Heart left ventricle (tissue), 16 donors: ENCODE measurements around the gene TGFB2. TPM values are rescaled to one million over a fixed set of nuclear protein-coding genes. Genes with fewer than 3 reads are reported as not detected.

Experiments
- ATAC-seq, 4 donors: fragments of 200-7000 bp; cut with Tn5 transposase; one replicate each; pipeline ENCODE4 v1.9.1; 2020 to 2022; ENCODE audit warnings: moderate library complexity in 4 of 4, mild to moderate bottlenecking in 3 of 4, moderate number of reproducible peaks in 1 of 4
- DNase-seq, 5 donors: peaks; one replicate each; pipeline ENCODE4 v3.0.0-alpha.2; 2020
- H3K27ac ChIP-seq, 12 donors: fragments of 200-600 bp; sonication (generic) in 4 of 12; one replicate each; pipeline versions ENCODE4 v1.5.0 to v1.8.0; 2016 to 2022; ENCODE audit warnings: mild to moderate bottlenecking in 2 of 12
- H3K27me3 ChIP-seq, 9 donors: fragments of 200-600 bp; sonication (generic) in 2 of 9; one replicate each; pipeline versions ENCODE4 v1.5.1 to v1.8.0; 2016 to 2022; ENCODE audit warnings: mild to moderate bottlenecking in 3 of 9
- H3K36me3 ChIP-seq, 9 donors: fragments of 200-600 bp; sonication (generic) in 2 of 9; one replicate each; pipeline versions ENCODE4 v1.5.0 to v1.8.0; 2018 to 2022; ENCODE audit warnings: mild to moderate bottlenecking in 2 of 9
- H3K4me1 ChIP-seq, 12 donors: fragments of 200-600 bp; sonication (generic) in 4 of 12; one replicate each; pipeline versions ENCODE4 v1.5.0 to v1.8.0; 2016 to 2022; ENCODE audit warnings: mild to moderate bottlenecking in 3 of 12
- H3K4me3 ChIP-seq, 12 donors: fragments of 200-600 bp; sonication (generic) in 4 of 12; one replicate each; pipeline versions ENCODE4 v1.5.0 to v1.8.0; 2017 to 2022; ENCODE audit warnings: mild to moderate bottlenecking in 9 of 12, moderate library complexity in 4 of 12
- H3K9me3 ChIP-seq, 12 donors: fragments of 200-600 bp; sonication (generic) in 4 of 12; one replicate each; pipeline versions ENCODE4 v1.5.0 to v1.8.0; 2016 to 2022; ENCODE audit warnings: mild to moderate bottlenecking in 1 of 12
- POLR2A ChIP-seq, 2 donors: fragments of 450-650 bp; IDR thresholded peaks; one replicate each; pipeline ENCODE4 v1.6.1; 2017; ENCODE audit warnings: antibody characterized with exemption in 2 of 2, mild to moderate bottlenecking in 2 of 2, moderate library complexity in 2 of 2
- WGBS, 4 donors: extraction: QIAGEN DNeasy Blood & Tissue Kit in 2 of 4; methylation state at CpG; one replicate each; pipeline versions ENCODE4 v1.1.5 to v1.1.7; 2013 to 2018; 5-methylcytosine and 5-hydroxymethylcytosine counted together
- intact Hi-C, 10 donors: fragments of 100-400 bp; cut with DNase I; formaldehyde crosslinking; loops; one replicate each; pipeline versions ENCODE4 v1.11.1 to v1.14.2; 2022
- polyA plus RNA-seq, 2 donors: library from polyadenylated mRNA; stranded (reverse); fragments of 200-250 nt; gene quantifications; one replicate each; pipeline ENCODE4 v1.2.3, GENCODE V29; 2013
- total RNA-seq, 9 donors: library from RNA; depleted of rRNA in 2 of 9; stranded (reverse); fragments of >200 nt in 2 of 9; fragmentation: NEBNext Ultra II Directional in 3 of 9; extraction: Animal tissue kit (Norgen Biotek cat#: 25700) in 3 of 9; gene quantifications; one replicate each; pipeline versions ENCODE4 v1.1.0 to v1.2.4, GENCODE V29; 2016 to 2023
- TF ChIP-seq, protein P1 (sequence below), 12 donors: fragments of 200-600 bp; sonication (generic) in 4 of 12; IDR thresholded peaks; one replicate each; pipeline versions ENCODE4 v1.5.0 to v1.8.0; 2018 to 2022; ENCODE audit warnings: antibody characterized with exemption in 12 of 12, mild to moderate bottlenecking in 5 of 12
- donor health status: ischemic (EF 13 %, LVEDD 7.1; RV severe dilation, severe dysfunction).
- donor health status: healthy with polysubstance abuse.
- donor health status: DM: no; HTN: yes; CAD: no.
- donor health status: DM: no; HTN: no; CAD: no.
- donor health status: ischemic (EF 25% LVEDD 6.9; RV normal size, moderate dysfunction).
- donor health status: ischemic (EF 25% LVEDD 5.7; RV mildly dilated, moderate dysfunction).
- donor health status: healthy.
- donor health status: DM: yes; HTN: yes; CAD: no.
- donor health status: ischemic (EF 35%, LVEDD 5.7; RV mildly dilated, moderate dysfunction).
- donor health status: nonischemic (EF 11% LVEDD 7.7; RV severe dilation, severe dysfunction).
- donor health status: DM: yes; HTN: yes; CAD: no.
- donor health status: PGD.
- donor health status: ischemic (EF 29% LVEDD 5.4; RV normal size, mild dysfunction).
- donor health status: nonischemic (EF 23%, LVEDD 6.1; RV moderate dilation, normal function).

The TGFB2 gene
- total and polyA plus RNA-seq, 11 donors: 0.76 to 23.6 (median 5.5) TPM

GRCh38 chr1:218383681-218384080 lies 38.5 kb downstream of the TGFB2 start:
- ATAC-seq: no peak
- intact Hi-C loops: no loop called here
- peaks cover 0 to 34% (median 10%) of the 10 kb centered on the region in 12 donors for H3K4me1 ChIP-seq

DNA sequence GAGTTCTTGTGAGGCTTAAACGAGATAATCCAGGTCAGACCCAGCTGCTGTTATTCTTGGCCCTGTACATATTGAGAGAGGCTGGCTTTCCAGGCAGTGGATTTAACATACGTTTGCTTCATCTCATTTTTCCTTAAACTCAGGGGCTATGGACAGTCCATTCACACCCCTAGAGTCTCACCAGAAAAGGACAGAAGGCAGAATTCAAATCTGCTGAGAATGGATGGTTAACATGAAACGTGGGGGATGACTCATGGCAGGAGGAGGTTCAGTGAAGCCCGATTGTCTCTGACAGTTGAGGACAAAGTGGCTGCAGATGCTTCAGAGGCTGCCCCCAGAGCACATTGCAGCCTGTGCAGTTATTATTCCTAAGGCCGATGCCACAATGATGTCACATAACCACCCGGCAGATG lies 39.5 kb downstream of the TGFB2 start:
- ATAC-seq (peak in 1 of 4 donors; percentile 14), DNase-seq (no peak)
- Histone ChIP-seq H3K27me3 (no peaks in the 10 kb centered on the region), H3K27ac (no peak overlapping the region), H3K9me3 (no peaks in the 10 kb centered on the region), H3K4me1 (peaks cover 0 to 34% (median 10%) of the 10 kb centered on the region in 12 donors), H3K4me3 (no peak overlapping the region), H3K36me3 (no peaks in the 10 kb centered on the region)
- TF ChIP-seq, protein P1, sequence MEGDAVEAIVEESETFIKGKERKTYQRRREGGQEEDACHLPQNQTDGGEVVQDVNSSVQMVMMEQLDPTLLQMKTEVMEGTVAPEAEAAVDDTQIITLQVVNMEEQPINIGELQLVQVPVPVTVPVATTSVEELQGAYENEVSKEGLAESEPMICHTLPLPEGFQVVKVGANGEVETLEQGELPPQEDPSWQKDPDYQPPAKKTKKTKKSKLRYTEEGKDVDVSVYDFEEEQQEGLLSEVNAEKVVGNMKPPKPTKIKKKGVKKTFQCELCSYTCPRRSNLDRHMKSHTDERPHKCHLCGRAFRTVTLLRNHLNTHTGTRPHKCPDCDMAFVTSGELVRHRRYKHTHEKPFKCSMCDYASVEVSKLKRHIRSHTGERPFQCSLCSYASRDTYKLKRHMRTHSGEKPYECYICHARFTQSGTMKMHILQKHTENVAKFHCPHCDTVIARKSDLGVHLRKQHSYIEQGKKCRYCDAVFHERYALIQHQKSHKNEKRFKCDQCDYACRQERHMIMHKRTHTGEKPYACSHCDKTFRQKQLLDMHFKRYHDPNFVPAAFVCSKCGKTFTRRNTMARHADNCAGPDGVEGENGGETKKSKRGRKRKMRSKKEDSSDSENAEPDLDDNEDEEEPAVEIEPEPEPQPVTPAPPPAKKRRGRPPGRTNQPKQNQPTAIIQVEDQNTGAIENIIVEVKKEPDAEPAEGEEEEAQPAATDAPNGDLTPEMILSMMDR (IDR thresholded peaks at IDR 0.05): no peak
- no peak for TF ChIP-seq POLR2A (IDR thresholded peaks at IDR 0.05)
- intact Hi-C loops: no loop called here
- WGBS, 4 donors: 60 to 74% (median 73%) methylated on average over 6 of the region's 6 CpGs

More at GRCh38 chr1:218383681-218384080, 38.5 kb downstream of the TGFB2 start:
- no peak for DNase-seq
- no peak overlapping the region for H3K27ac ChIP-seq
- TF ChIP-seq POLR2A (IDR thresholded peaks at IDR 0.05): no peak
- TF ChIP-seq, protein P1 (IDR thresholded peaks at IDR 0.05): no peak
- H3K4me3 ChIP-seq: no peak overlapping the region
- 76 to 80% (median 79%) methylated on average over 8 of the region's 8 CpGs for WGBS, 4 donors
- H3K9me3 ChIP-seq: no peaks in the 10 kb centered on the region
- no peaks in the 10 kb centered on the region for H3K27me3 ChIP-seq
- no peaks in the 10 kb centered on the region for H3K36me3 ChIP-seq

DNA sequence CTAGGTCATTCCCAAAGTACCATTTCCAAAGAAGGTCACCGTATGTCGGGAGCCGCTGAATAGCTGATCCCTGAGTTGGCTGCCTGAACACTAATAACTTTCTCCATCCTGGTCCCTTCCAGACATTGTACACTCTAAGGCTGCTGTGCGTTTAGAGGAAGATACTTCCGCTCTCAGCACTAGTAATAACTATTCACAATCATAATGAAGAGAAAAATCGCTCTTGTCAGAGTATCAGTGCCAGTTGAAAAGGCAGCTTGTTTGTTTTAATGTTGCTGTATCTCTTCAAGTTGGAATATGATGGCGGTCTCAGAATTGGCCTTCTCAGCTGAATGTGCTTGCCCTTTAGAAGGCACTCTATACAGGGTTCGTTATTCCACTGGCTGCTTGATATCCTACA lies 43.5 kb downstream of the TGFB2 start:
- ATAC-seq (no peak), DNase-seq (no peak)
- intact Hi-C loops: no loop called here
- no peak for TF ChIP-seq POLR2A (IDR thresholded peaks at IDR 0.05)
- TF ChIP-seq, protein P1 (IDR thresholded peaks at IDR 0.05): no peak
- Histone ChIP-seq H3K27me3 (no peaks in the 10 kb centered on the region), H3K9me3 (no peaks in the 10 kb centered on the region), H3K36me3 (no peaks in the 10 kb centered on the region), H3K4me1 (peaks cover 0 to 28% (median 6%) of the 10 kb centered on the region in 12 donors), H3K27ac (no peak overlapping the region), H3K4me3 (no peak overlapping the region)
- 85 to 99% (median 96%) methylated on average over 8 of the region's 8 CpGs for WGBS, 4 donors

DNA sequence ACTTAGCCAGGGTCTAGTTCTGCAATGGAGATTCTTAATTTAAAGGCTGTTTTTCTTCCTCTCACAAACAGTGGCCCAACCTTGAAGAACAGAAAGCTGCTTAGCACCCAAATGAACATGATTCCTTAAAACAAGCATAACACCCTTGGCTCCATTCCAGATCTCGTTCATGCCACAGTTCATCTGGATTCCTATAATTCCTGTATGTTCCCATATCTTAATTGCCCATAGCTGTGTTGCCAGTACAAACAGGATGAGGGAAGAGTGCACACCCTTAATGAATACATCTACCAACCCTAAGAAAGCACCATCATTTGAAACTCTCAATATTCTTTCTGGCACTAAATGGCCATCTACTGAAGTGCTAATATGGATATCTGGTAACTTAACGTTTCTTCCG lies 45.5 kb downstream of the TGFB2 start:
- H3K27ac ChIP-seq: no peak overlapping the region
- 38 to 48% (median 41%) methylated on average over 3 of the region's 3 CpGs for WGBS, 4 donors
- ATAC-seq: no peak
- intact Hi-C loops: no loop called here
- no peaks in the 10 kb centered on the region for H3K27me3 ChIP-seq
- H3K9me3 ChIP-seq: no peaks in the 10 kb centered on the region
- no peak for DNase-seq
- TF ChIP-seq POLR2A (IDR thresholded peaks at IDR 0.05): no peak
- TF ChIP-seq, protein P1 (IDR thresholded peaks at IDR 0.05): no peak
- H3K4me1 ChIP-seq: peaks cover 0 to 25% (median 4%) of the 10 kb centered on the region in 12 donors
- H3K36me3 ChIP-seq: no peaks in the 10 kb centered on the region
- H3K4me3 ChIP-seq: no peak overlapping the region
